ENCODE measurements around the gene MYL10. TPM values are rescaled to one million over a fixed set of nuclear protein-coding genes. Genes with fewer than 3 reads are reported as not detected.
"Not testable (repeated sequence)": the region's sequence is repeated elsewhere in the genome, so short reads cannot be mapped to it uniquely, and the experiment has no call there.

Gene MYL10
- total RNA-seq, 3 donors from 2014 or later: not detected

GRCh38 chr7:101618916-101619315 lies 10.2 kb downstream of the MYL10 start:
- H3K36me3 Mint-ChIP-seq (ENCODE audit: insufficient read depth): no peaks in the 10 kb centered on the region
- no peaks in the 10 kb centered on the region for H3K9me3 Mint-ChIP-seq
- no peak overlapping the region for H3K4me3 Mint-ChIP-seq
- no peaks in the 10 kb centered on the region for H3K4me1 Mint-ChIP-seq (ENCODE audit: low read depth)
- H3K27me3 Mint-ChIP-seq (ENCODE audit: low read depth): peaks cover 7% of the 10 kb centered on the region
- ATAC-seq (no peak), DNase-seq (no peak)

DNA sequence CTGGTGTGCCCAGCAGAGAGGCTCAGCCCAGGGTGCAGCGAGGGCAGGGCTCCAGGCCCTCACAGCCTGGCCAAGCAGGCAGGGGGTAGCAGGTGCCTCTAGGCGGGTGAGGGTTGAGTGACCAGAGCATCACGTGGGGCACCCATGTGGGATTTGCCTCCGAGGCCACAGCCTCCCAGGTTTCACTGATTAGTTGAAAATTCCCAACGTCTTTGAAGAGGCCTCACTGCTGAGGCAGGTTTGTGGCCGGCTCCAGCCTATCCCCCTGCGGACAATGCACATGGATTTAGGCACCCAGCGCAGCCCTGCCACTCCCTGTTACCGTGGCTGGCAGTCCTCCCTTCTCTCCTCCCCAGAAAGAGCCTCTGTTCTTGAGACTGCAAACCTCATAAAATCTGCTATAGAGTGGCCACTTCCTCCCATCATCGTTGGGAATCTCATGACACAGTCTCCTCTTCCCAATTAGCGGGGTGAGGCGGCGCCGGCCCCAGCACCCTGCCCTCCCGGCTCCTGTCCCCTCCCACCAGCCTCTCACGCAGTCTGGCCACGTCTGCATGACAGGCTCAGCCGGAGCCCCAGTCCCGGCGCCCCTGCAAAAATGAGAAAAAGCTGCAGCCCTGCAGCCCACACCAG lies 10.8 kb downstream of the MYL10 start:
- H3K4me3 Mint-ChIP-seq: no peak overlapping the region
- H3K4me1 Mint-ChIP-seq (ENCODE audit: low read depth): no peaks in the 10 kb centered on the region

GRCh38 chr7:101617451-101618206 lies 11.5 kb downstream of the MYL10 start:
- H3K9me3 Mint-ChIP-seq: no peaks in the 10 kb centered on the region
- no peak for ATAC-seq
- no peak for DNase-seq
- H3K27me3 Mint-ChIP-seq (ENCODE audit: low read depth): peaks cover 6% of the 10 kb centered on the region
- no peaks in the 10 kb centered on the region for H3K36me3 Mint-ChIP-seq (ENCODE audit: insufficient read depth)
- H3K4me3 Mint-ChIP-seq: no peak overlapping the region
- no peaks in the 10 kb centered on the region for H3K4me1 Mint-ChIP-seq (ENCODE audit: low read depth)

More for the DNA sequence above, 10.8 kb downstream of the MYL10 start:
- no peak for ATAC-seq
- no peaks in the 10 kb centered on the region for H3K9me3 Mint-ChIP-seq
- peaks cover 7% of the 10 kb centered on the region for H3K27me3 Mint-ChIP-seq (ENCODE audit: low read depth)
- H3K36me3 Mint-ChIP-seq (ENCODE audit: insufficient read depth): no peaks in the 10 kb centered on the region
- no peak for DNase-seq

DNA sequence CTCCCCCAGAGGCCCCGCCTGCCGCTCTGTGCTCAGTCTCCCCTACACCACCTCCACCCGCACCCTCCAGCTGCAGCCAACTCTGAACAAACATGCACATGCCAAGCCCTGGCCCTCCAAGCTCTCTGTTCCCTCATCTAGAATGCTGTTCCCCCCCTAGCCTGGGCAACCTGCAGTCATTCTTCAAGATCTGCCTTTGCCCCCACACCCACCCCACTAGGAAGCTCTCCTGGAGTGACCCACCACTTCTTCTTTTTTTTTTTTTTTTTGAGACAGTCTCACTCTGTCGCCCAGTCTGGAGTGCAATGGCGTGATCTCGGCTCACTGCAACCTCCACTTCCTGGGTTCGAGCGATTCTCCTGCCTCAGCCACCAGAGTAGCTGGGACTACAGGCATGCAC lies 13.7 kb downstream of the MYL10 start:
- no peak for ATAC-seq
- Mint-ChIP-seq H3K27me3 (ENCODE audit: low read depth) (peaks cover 8% of the 10 kb centered on the region), H3K9me3 (no peaks in the 10 kb centered on the region), H3K4me3 (no peak overlapping the region), H3K36me3 (ENCODE audit: insufficient read depth) (no peaks in the 10 kb centered on the region), H3K4me1 (ENCODE audit: low read depth) (no peaks in the 10 kb centered on the region)
- DNase-seq: no peak

- H3K27me3 Mint-ChIP-seq (ENCODE audit: low read depth): peaks cover 10% of the 10 kb centered on the region
- no peaks in the 10 kb centered on the region for H3K4me1 Mint-ChIP-seq (ENCODE audit: low read depth)
- ATAC-seq: no peak
- DNase-seq: no peak
- no peaks in the 10 kb centered on the region for H3K36me3 Mint-ChIP-seq (ENCODE audit: insufficient read depth)
- H3K9me3 Mint-ChIP-seq: no peaks in the 10 kb centered on the region
- H3K4me3 Mint-ChIP-seq: no peak overlapping the region
Measured at GRCh38 chr7:101614939-101615302, 14.2 kb downstream of the MYL10 start.

GRCh38 chr7:101614098-101614938 lies 14.8 kb downstream of the MYL10 start:
- H3K36me3 Mint-ChIP-seq (ENCODE audit: insufficient read depth): no peaks in the 10 kb centered on the region
- DNase-seq: no peak
- no peaks in the 10 kb centered on the region for H3K9me3 Mint-ChIP-seq
- ATAC-seq: no peak
- H3K27me3 Mint-ChIP-seq (ENCODE audit: low read depth): peaks cover 11% of the 10 kb centered on the region
- H3K4me1 Mint-ChIP-seq (ENCODE audit: low read depth): no peaks in the 10 kb centered on the region
- H3K4me3 Mint-ChIP-seq: no peak overlapping the region

DNA sequence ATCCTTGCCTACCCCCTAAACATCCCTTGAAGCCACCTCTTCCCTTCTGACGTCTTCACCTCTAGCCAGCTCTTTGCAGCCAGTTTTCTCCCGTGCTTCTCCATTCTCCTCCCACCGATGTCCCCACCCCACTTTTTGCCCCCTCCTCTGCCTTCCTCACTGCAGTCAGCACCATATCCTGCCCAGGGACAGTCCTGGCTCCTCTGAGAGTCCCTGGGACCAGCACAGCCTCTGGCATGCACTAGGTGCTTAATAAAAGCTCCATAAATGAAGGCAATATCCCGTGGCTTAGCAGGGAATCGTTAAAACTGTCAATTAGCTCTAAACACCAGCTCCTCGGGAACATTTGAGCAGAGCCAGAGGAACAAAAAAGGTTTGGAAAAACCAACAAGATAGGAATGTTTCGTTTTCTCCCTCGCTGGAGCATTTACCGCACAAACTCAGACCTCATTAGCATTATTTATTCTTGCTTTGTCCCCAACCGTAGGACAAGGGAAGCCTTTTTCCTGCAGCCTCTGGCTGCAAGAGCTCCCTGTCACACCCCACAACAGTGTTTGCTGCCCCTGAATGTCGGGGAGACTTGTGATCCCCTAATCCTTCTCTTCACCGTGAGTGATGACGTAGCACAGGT lies 16.1 kb downstream of the MYL10 start:
- ATAC-seq: no peak
- no peaks in the 10 kb centered on the region for H3K4me1 Mint-ChIP-seq (ENCODE audit: low read depth)
- H3K27me3 Mint-ChIP-seq (ENCODE audit: low read depth): peaks cover 11% of the 10 kb centered on the region
- H3K36me3 Mint-ChIP-seq (ENCODE audit: insufficient read depth): no peaks in the 10 kb centered on the region
- no peak for DNase-seq
- no peaks in the 10 kb centered on the region for H3K9me3 Mint-ChIP-seq
- no peak overlapping the region for H3K4me3 Mint-ChIP-seq

- ATAC-seq: no peak
- H3K4me1 Mint-ChIP-seq (ENCODE audit: low read depth): no peaks in the 10 kb centered on the region
- peaks cover 8% of the 10 kb centered on the region for H3K27me3 Mint-ChIP-seq (ENCODE audit: low read depth)
Measured at GRCh38 chr7:101608772-101609713, 20.1 kb downstream of the MYL10 start.

DNA sequence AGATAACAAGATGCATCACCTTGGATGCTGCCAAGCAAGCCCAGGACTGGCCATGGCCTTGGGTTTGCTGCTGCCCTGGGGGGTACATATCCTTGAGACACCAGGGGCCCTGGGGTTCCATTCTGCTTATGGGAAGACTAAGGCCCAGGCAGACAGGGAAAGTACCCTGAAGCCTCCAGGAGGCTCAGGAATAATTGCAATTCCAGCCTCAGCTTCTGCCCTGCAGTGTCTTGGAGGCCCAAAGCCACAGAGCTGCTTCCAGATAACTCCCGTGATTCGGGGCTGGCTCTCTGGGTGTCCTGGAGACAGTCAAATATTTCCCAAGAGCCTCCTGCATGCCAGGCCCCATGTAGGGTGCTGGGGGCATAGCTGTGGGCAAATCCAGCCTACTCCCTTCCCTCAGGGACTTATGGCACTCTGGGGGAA lies 22.6 kb downstream of the MYL10 start:
- DNase-seq (no peak), ATAC-seq (no peak)

More at GRCh38 chr7:101608772-101609713, 20.1 kb downstream of the MYL10 start:
- Mint-ChIP-seq H3K4me3 (no peak overlapping the region), H3K36me3 (ENCODE audit: insufficient read depth) (no peaks in the 10 kb centered on the region), H3K9me3 (no peaks in the 10 kb centered on the region)
- no peak for DNase-seq

GRCh38 chr7:101605611-101606497 lies 23.2 kb downstream of the MYL10 start:
- ATAC-seq: no peak
- H3K27me3 Mint-ChIP-seq (ENCODE audit: low read depth): peaks cover 5% of the 10 kb centered on the region
- H3K4me1 Mint-ChIP-seq (ENCODE audit: low read depth): no peaks in the 10 kb centered on the region
- no peak for DNase-seq
- no peak overlapping the region for H3K4me3 Mint-ChIP-seq
- no peaks in the 10 kb centered on the region for H3K36me3 Mint-ChIP-seq (ENCODE audit: insufficient read depth)
- H3K9me3 Mint-ChIP-seq: no peaks in the 10 kb centered on the region

More for the DNA sequence above, 22.6 kb downstream of the MYL10 start:
- Mint-ChIP-seq H3K27me3 (ENCODE audit: low read depth) (peaks cover 5% of the 10 kb centered on the region), H3K36me3 (ENCODE audit: insufficient read depth) (no peaks in the 10 kb centered on the region), H3K9me3 (no peaks in the 10 kb centered on the region), H3K4me3 (no peak overlapping the region), H3K4me1 (ENCODE audit: low read depth) (no peaks in the 10 kb centered on the region)

DNA sequence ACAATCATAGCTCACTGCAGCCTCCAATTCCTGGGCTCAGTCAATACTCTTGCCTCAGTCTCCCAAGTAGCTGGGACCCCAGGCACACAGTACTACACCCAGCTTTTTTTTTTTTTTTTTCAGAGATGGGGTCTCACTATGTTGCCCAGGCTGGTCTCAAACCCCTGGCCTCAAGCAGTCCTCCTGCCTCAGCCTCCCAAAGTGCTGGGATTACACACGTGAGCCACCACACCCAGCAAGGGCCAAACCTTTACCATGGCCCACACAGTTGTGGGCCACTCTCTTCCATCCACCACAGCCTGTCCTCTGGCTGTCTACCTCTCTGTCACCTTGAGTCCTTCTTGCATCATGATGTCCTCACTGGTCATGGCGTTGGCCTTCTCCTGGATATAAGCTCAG lies 24.2 kb downstream of the MYL10 start:
- H3K4me3 Mint-ChIP-seq; H3K36me3 Mint-ChIP-seq (ENCODE audit: insufficient read depth); DNase-seq; H3K4me1 Mint-ChIP-seq (ENCODE audit: low read depth); H3K9me3 Mint-ChIP-seq; ATAC-seq; H3K27me3 Mint-ChIP-seq (ENCODE audit: low read depth): not testable (repeated sequence)

DNA sequence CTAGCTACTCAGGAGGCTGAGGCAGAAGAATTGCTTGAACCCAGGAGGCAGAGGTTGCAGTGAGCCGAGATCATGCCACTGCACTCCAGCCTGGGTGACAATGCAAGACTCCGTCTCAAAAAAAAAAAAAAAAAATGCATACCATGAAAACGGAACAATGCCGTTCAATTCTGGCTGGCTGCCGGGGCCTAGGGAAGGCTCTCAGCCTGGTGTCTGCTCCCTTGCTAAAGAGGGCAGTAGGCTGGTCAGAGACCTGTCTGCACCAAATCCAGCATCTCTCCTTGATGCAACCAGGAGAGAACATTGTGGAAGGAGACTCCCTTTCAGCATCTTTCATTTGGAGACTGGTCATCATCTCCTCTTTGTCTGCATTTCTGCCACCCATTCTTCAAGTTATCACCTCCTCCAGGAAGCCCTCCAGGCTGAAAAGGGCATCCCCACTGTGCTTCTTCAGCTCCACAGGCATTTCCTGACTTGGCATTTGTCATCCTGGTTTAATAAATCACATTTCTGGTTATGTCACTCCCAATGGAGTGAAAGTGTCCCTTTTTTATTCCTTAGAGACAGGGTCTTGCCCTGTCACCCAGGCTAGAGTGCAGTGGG lies 24.7 kb downstream of the MYL10 start:
- ATAC-seq: no peak
- DNase-seq: no peak
- Mint-ChIP-seq H3K9me3 (no peaks in the 10 kb centered on the region), H3K27me3 (ENCODE audit: low read depth) (no peaks in the 10 kb centered on the region), H3K4me3 (no peak overlapping the region), H3K36me3 (ENCODE audit: insufficient read depth) (no peaks in the 10 kb centered on the region), H3K4me1 (ENCODE audit: low read depth) (no peaks in the 10 kb centered on the region)
